ENCODE results near the gene C1QTNF12. TPM values are rescaled to one million over a fixed set of nuclear protein-coding genes. Genes with fewer than 3 reads are reported as not detected.

The C1QTNF12 gene
- polyA plus RNA-seq, 1 donor from 2014 or later = 0.74 TPM

DNA sequence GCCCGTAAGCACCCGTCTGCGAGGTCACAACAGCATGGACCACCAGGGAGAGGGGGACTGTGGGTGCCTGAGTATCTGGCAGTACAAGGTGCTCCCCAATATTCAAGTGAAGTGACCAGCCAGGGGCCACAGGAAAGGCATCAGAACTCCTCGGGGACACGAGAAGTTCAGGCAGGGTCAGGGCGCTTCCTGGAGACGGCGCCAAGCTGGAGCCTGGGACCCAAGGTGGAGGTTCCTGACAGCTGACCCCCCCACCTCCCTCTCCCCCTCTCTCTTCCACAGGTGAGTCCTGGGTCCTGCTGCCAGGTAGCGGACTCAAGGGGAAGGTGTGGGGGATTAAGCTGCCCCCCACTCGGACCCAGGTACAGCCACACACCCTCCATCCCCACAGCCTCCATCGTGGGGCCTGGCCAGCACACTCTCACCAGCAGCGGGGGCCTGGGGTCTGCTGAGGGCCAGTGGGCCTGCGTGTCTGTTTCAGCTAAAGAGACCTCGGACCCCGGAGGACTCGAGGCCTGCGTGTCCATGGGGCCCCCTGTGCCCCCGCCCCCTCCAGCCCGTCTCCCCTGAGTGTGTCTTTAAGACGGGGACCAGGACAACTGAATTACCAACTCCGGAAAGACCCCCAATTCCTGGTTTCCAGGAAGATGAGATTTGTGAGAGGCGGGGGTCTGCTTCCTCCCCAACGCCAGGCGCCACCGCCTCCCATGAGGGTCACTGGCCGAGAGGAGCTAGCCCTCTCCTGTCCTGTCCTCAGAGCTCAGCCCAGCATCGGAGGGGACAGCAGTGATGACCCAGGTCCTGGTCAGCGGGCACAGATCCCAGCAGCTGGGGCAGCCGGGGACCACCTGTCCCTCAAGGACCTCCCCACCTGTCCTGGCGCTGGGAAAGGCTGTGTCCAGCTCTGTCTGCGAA is 46.3 kb downstream of the C1QTNF12 start:
- H3K27ac ChIP-seq (ENCODE audit: low read length) = no peak overlapping the region
- H3K4me3 ChIP-seq (ENCODE audit: low read length) = peak overlapping the region; percentile 56
- no peaks in the 10 kb centered on the region for H3K79me2 ChIP-seq (replicated peaks; ENCODE audit: insufficient read depth, low read length)
- peak overlapping the region; percentile 38 for H3K9ac ChIP-seq (ENCODE audit: low read length)
- no peaks in the 10 kb centered on the region for H3K9me2 ChIP-seq (ENCODE audit: insufficient read depth, low read length)
- H3K9me3 ChIP-seq (ENCODE audit: low read length) = no peaks in the 10 kb centered on the region
- H3F3A ChIP-seq (ENCODE audit: insufficient read depth, low read length, poor library complexity, severe bottlenecking) = no peaks in the 10 kb centered on the region
- no peak overlapping the region for H3K4me2 ChIP-seq (ENCODE audit: low read length)
- H3K27me3 ChIP-seq (ENCODE audit: insufficient read depth, low read depth, low read length) = peaks cover 7% of the 10 kb centered on the region
- TF ChIP-seq POLR2AphosphoS5 (IDR thresholded peaks at IDR 0.05) = no peak
- TF ChIP-seq RAD21 (conservative IDR thresholded peaks at IDR 0.05) = no peak
- TF ChIP-seq, protein P1, sequence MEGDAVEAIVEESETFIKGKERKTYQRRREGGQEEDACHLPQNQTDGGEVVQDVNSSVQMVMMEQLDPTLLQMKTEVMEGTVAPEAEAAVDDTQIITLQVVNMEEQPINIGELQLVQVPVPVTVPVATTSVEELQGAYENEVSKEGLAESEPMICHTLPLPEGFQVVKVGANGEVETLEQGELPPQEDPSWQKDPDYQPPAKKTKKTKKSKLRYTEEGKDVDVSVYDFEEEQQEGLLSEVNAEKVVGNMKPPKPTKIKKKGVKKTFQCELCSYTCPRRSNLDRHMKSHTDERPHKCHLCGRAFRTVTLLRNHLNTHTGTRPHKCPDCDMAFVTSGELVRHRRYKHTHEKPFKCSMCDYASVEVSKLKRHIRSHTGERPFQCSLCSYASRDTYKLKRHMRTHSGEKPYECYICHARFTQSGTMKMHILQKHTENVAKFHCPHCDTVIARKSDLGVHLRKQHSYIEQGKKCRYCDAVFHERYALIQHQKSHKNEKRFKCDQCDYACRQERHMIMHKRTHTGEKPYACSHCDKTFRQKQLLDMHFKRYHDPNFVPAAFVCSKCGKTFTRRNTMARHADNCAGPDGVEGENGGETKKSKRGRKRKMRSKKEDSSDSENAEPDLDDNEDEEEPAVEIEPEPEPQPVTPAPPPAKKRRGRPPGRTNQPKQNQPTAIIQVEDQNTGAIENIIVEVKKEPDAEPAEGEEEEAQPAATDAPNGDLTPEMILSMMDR (IDR thresholded peaks at IDR 0.05; ENCODE audit: poor library complexity, severe bottlenecking) = no peak
- no peaks in the 10 kb centered on the region for H4K20me1 ChIP-seq (ENCODE audit: insufficient read depth)
- H2AFZ ChIP-seq (ENCODE audit: low read depth, low read length) = no peak overlapping the region
- no peaks in the 10 kb centered on the region for H3K36me3 ChIP-seq (ENCODE audit: insufficient read depth, low read length)

DNA sequence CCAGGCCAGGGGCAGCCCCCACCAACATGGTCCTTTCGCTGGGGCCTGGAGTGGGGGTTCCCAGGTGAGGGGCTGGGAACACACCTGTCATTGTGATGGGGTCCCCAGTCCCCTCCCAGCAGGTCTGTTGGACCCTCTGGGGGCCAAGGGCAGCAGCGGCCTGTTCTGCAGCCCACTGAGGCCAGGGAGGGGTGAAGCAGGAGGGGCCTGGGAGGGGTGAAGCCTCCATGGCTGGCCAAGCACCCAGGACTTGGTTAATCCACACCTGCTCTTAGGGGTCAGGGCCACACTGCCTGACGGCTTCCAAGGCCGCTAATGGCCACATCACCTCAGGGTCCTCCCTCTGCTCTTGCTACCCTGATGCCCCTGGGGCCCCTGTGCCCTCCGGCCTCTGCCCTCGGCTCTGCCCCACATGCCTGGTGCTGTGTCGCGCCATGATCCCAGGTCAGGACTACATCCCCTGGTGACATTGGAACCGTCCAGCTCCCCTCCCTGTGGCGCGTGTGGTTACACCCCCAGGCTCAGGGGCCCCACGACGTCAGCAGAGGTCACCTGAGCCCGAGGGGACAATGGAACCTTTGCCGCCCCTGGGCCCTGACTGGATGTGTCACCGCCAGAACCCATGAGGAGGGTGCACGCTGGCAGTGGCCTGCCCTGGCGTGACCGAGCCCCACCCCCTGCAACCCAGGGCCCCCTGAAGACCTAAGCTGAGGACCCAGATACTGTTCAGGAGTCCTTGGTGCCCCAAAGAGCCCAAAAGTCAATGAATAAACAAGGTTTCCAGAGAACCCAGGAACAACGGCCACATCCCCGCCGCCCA is 47.2 kb downstream of the C1QTNF12 start:
- H3K4me2 ChIP-seq (ENCODE audit: low read length) = no peak overlapping the region
- H3K4me3 ChIP-seq (ENCODE audit: low read length) = no peak overlapping the region
- H3K9me2 ChIP-seq (ENCODE audit: insufficient read depth, low read length) = no peaks in the 10 kb centered on the region
- no peaks in the 10 kb centered on the region for H3K9me3 ChIP-seq (ENCODE audit: low read length)
- H3K27ac ChIP-seq (ENCODE audit: low read length) = no peak overlapping the region
- H4K20me1 ChIP-seq (ENCODE audit: insufficient read depth) = no peaks in the 10 kb centered on the region
- H3F3A ChIP-seq (ENCODE audit: insufficient read depth, low read length, poor library complexity, severe bottlenecking) = no peaks in the 10 kb centered on the region
- H3K27me3 ChIP-seq (ENCODE audit: insufficient read depth, low read depth, low read length) = peaks cover 7% of the 10 kb centered on the region
- H3K9ac ChIP-seq (ENCODE audit: low read length) = no peak overlapping the region
- no peak overlapping the region for H2AFZ ChIP-seq (ENCODE audit: low read depth, low read length)
- TF ChIP-seq, protein P2, sequence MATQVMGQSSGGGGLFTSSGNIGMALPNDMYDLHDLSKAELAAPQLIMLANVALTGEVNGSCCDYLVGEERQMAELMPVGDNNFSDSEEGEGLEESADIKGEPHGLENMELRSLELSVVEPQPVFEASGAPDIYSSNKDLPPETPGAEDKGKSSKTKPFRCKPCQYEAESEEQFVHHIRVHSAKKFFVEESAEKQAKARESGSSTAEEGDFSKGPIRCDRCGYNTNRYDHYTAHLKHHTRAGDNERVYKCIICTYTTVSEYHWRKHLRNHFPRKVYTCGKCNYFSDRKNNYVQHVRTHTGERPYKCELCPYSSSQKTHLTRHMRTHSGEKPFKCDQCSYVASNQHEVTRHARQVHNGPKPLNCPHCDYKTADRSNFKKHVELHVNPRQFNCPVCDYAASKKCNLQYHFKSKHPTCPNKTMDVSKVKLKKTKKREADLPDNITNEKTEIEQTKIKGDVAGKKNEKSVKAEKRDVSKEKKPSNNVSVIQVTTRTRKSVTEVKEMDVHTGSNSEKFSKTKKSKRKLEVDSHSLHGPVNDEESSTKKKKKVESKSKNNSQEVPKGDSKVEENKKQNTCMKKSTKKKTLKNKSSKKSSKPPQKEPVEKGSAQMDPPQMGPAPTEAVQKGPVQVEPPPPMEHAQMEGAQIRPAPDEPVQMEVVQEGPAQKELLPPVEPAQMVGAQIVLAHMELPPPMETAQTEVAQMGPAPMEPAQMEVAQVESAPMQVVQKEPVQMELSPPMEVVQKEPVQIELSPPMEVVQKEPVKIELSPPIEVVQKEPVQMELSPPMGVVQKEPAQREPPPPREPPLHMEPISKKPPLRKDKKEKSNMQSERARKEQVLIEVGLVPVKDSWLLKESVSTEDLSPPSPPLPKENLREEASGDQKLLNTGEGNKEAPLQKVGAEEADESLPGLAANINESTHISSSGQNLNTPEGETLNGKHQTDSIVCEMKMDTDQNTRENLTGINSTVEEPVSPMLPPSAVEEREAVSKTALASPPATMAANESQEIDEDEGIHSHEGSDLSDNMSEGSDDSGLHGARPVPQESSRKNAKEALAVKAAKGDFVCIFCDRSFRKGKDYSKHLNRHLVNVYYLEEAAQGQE (IDR thresholded peaks at IDR 0.05; ENCODE audit: borderline replicate concordance) = no peak
- TF ChIP-seq EZH2 (IDR thresholded peaks at IDR 0.05; ENCODE audit: borderline replicate concordance, insufficient read depth, low read length, poor library complexity, severe bottlenecking) (no peak), POLR2AphosphoS5 (IDR thresholded peaks at IDR 0.05) (no peak)
- H3K36me3 ChIP-seq (ENCODE audit: insufficient read depth, low read length) = no peaks in the 10 kb centered on the region
- H3K79me2 ChIP-seq (replicated peaks; ENCODE audit: insufficient read depth, low read length) = no peaks in the 10 kb centered on the region

All from neural cell (in vitro differentiated cells).